IPS-20b (cell line): Measurements from ENCODE around the gene IL3.

Experiments
- H3K27ac ChIP-seq: one replicate; pipeline ENCODE4 v1.5.1; 2013; ENCODE audit warnings: low read length
- H3K27me3 ChIP-seq: 2 replicates; pipeline ENCODE4 v1.6.1; 2013; ENCODE audit warnings: mild to moderate bottlenecking, low read length, inconsistent platforms; ENCODE audit not compliant: insufficient read depth
- H3K36me3 ChIP-seq: 2 replicates; pipeline ENCODE4 v1.6.1; 2013; ENCODE audit warnings: low read depth, mild to moderate bottlenecking, inconsistent platforms, low read length, moderate library complexity; ENCODE audit not compliant: insufficient read depth
- H3K4me1 ChIP-seq: 2 replicates; pipeline ENCODE4 v1.6.1; 2013; ENCODE audit warnings: mild to moderate bottlenecking, control low read depth, inconsistent platforms, low read length, moderate library complexity; ENCODE audit not compliant: insufficient read depth
- H3K4me3 ChIP-seq: 2 replicates; pipeline ENCODE4 v1.5.1; 2013; ENCODE audit warnings: mild to moderate bottlenecking, low read length, inconsistent platforms
- H3K9ac ChIP-seq: 2 replicates; pipeline ENCODE4 v1.6.1; 2013; ENCODE audit warnings: low read depth, mild to moderate bottlenecking, inconsistent platforms, low read length, moderate library complexity
- H3K9me3 ChIP-seq: 2 replicates; pipeline ENCODE4 v1.6.1; 2013; ENCODE audit warnings: mild to moderate bottlenecking, low read depth, low read length, inconsistent platforms; ENCODE audit not compliant: insufficient read depth

The IL3 gene

GRCh38 chr5:132019857-132020555, 40.4 kb upstream of the IL3 start:
- H3K36me3 ChIP-seq = no peaks in the 10 kb centered on the region
- no peaks in the 10 kb centered on the region for H3K4me1 ChIP-seq
- H3K9me3 ChIP-seq = no peaks in the 10 kb centered on the region
- no peak overlapping the region for H3K4me3 ChIP-seq
- no peak overlapping the region for H3K27ac ChIP-seq
- no peaks in the 10 kb centered on the region; the same call in 1 of the 2 replicates for H3K27me3 ChIP-seq
- H3K9ac ChIP-seq = no peak overlapping the region

GRCh38 chr5:132020568-132021339, 39.7 kb upstream of the IL3 start:
- Histone ChIP-seq H3K27ac (no peak overlapping the region), H3K9ac (no peak overlapping the region), H3K4me1 (no peaks in the 10 kb centered on the region), H3K9me3 (no peaks in the 10 kb centered on the region), H3K27me3 (no peaks in the 10 kb centered on the region; the same call in 1 of the 2 replicates), H3K36me3 (no peaks in the 10 kb centered on the region), H3K4me3 (no peak overlapping the region)

- H3K9me3 ChIP-seq = no peaks in the 10 kb centered on the region
- H3K27ac ChIP-seq = no peak overlapping the region
- H3K27me3 ChIP-seq = no peaks in the 10 kb centered on the region; the same call in 1 of the 2 replicates
- no peak overlapping the region for H3K9ac ChIP-seq
- H3K36me3 ChIP-seq = no peaks in the 10 kb centered on the region
- no peaks in the 10 kb centered on the region for H3K4me1 ChIP-seq
- H3K4me3 ChIP-seq = no peak overlapping the region
Measured at GRCh38 chr5:132021654-132022053, 38.8 kb upstream of the IL3 start.

- no peaks in the 10 kb centered on the region; the same call in 1 of the 2 replicates for H3K27me3 ChIP-seq
- H3K4me3 ChIP-seq = no peak overlapping the region
- H3K27ac ChIP-seq = no peak overlapping the region
- H3K4me1 ChIP-seq = no peaks in the 10 kb centered on the region
- no peaks in the 10 kb centered on the region for H3K9me3 ChIP-seq
- no peaks in the 10 kb centered on the region for H3K36me3 ChIP-seq
- H3K9ac ChIP-seq = no peak overlapping the region
Measured at GRCh38 chr5:132022737-132023136, 37.7 kb upstream of the IL3 start.

- H3K36me3 ChIP-seq = no peaks in the 10 kb centered on the region
- H3K9ac ChIP-seq = no peak overlapping the region
- no peak overlapping the region for H3K27ac ChIP-seq
- no peaks in the 10 kb centered on the region; the same call in 1 of the 2 replicates for H3K27me3 ChIP-seq
- no peaks in the 10 kb centered on the region for H3K9me3 ChIP-seq
- no peak overlapping the region for H3K4me3 ChIP-seq
- no peaks in the 10 kb centered on the region for H3K4me1 ChIP-seq
Measured at GRCh38 chr5:132023258-132024116, 37.0 kb upstream of the IL3 start.

GRCh38 chr5:132024117-132024435, 36.4 kb upstream of the IL3 start:
- no peak overlapping the region for H3K27ac ChIP-seq
- no peaks in the 10 kb centered on the region for H3K4me1 ChIP-seq
- no peaks in the 10 kb centered on the region; the same call in 1 of the 2 replicates for H3K27me3 ChIP-seq
- no peaks in the 10 kb centered on the region for H3K36me3 ChIP-seq
- H3K9me3 ChIP-seq = no peaks in the 10 kb centered on the region
- H3K4me3 ChIP-seq = no peak overlapping the region
- H3K9ac ChIP-seq = no peak overlapping the region

- Histone ChIP-seq H3K9me3 (no peaks in the 10 kb centered on the region), H3K4me3 (no peak overlapping the region), H3K36me3 (no peaks in the 10 kb centered on the region)
Measured at GRCh38 chr5:132024789-132025402, 35.6 kb upstream of the IL3 start.

GRCh38 chr5:132025403-132025971, 35.0 kb upstream of the IL3 start:
- Histone ChIP-seq H3K27me3 (no peaks in the 10 kb centered on the region), H3K4me1 (no peaks in the 10 kb centered on the region)

More at GRCh38 chr5:132024789-132025402, 35.6 kb upstream of the IL3 start:
- Histone ChIP-seq H3K27ac (no peak overlapping the region), H3K4me1 (no peaks in the 10 kb centered on the region), H3K9ac (no peak overlapping the region), H3K27me3 (no peaks in the 10 kb centered on the region)

GRCh38 chr5:132026516-132027008, 33.9 kb upstream of the IL3 start:
- no peaks in the 10 kb centered on the region for H3K9me3 ChIP-seq
- H3K4me1 ChIP-seq = no peaks in the 10 kb centered on the region
- no peaks in the 10 kb centered on the region for H3K27me3 ChIP-seq
- no peaks in the 10 kb centered on the region for H3K36me3 ChIP-seq
- H3K27ac ChIP-seq = no peak overlapping the region
- H3K9ac ChIP-seq = no peak overlapping the region
- H3K4me3 ChIP-seq = no peak overlapping the region

More at GRCh38 chr5:132025403-132025971, 35.0 kb upstream of the IL3 start:
- Histone ChIP-seq H3K4me3 (no peak overlapping the region), H3K36me3 (no peaks in the 10 kb centered on the region), H3K27ac (no peak overlapping the region), H3K9me3 (no peaks in the 10 kb centered on the region), H3K9ac (no peak overlapping the region)

- Histone ChIP-seq H3K27ac (no peak overlapping the region), H3K27me3 (no peaks in the 10 kb centered on the region), H3K9me3 (no peaks in the 10 kb centered on the region), H3K36me3 (no peaks in the 10 kb centered on the region), H3K9ac (no peak overlapping the region), H3K4me1 (no peaks in the 10 kb centered on the region), H3K4me3 (no peak overlapping the region)
Measured at GRCh38 chr5:132027027-132027426, 33.4 kb upstream of the IL3 start.
